ENCODE measurements around the gene HMGN4. TPM values are rescaled to one million over a fixed set of nuclear protein-coding genes. Genes with fewer than 3 reads are reported as not detected.

The HMGN4 gene
- polyA plus RNA-seq, 1 donor from 2014 or later, result 125 TPM

- H2AFZ ChIP-seq (ENCODE audit: low read depth, low read length), result no peak overlapping the region
- H3K4me3 ChIP-seq (ENCODE audit: low read length), result peak overlapping the region; percentile 70
- no peak overlapping the region for H3K27ac ChIP-seq (ENCODE audit: low read length)
These were observed 18.3 kb downstream of the HMGN4 start for GRCh38 chr6:26556263-26557070.

GRCh38 chr6:26561533-26562466 is 23.6 kb downstream of the HMGN4 start:
- Histone ChIP-seq H4K20me1 (ENCODE audit: insufficient read depth) (no peaks in the 10 kb centered on the region), H3K27me3 (ENCODE audit: insufficient read depth, low read depth, low read length) (no peaks in the 10 kb centered on the region), H3K9ac (ENCODE audit: low read length) (no peak overlapping the region), H3K4me2 (ENCODE audit: low read length) (no peak overlapping the region), H3K9me3 (ENCODE audit: low read length) (no peaks in the 10 kb centered on the region), H3K9me2 (ENCODE audit: insufficient read depth, low read length) (no peaks in the 10 kb centered on the region), H3K4me3 (ENCODE audit: low read length) (no peak overlapping the region), H3K79me2 (replicated peaks; ENCODE audit: insufficient read depth, low read length) (no peaks in the 10 kb centered on the region), H3K27ac (ENCODE audit: low read length) (no peak overlapping the region), H3F3A (ENCODE audit: insufficient read depth, low read length, poor library complexity, severe bottlenecking) (no peaks in the 10 kb centered on the region), H2AFZ (ENCODE audit: low read depth, low read length) (no peak overlapping the region), H3K36me3 (ENCODE audit: insufficient read depth, low read length) (no peaks in the 10 kb centered on the region)
- TF ChIP-seq TAF1 (IDR thresholded peaks at IDR 0.05; ENCODE audit: low read depth) (no peak), EP300 (conservative IDR thresholded peaks at IDR 0.05; ENCODE audit: poor library complexity, severe bottlenecking) (no peak), EZH2 (IDR thresholded peaks at IDR 0.05; ENCODE audit: borderline replicate concordance, insufficient read depth, low read length, poor library complexity, severe bottlenecking) (no peak), REST (IDR thresholded peaks at IDR 0.05; ENCODE audit: borderline replicate concordance) (no peak), CTCF (IDR thresholded peaks at IDR 0.05; ENCODE audit: poor library complexity, severe bottlenecking) (no peak), MXI1 (conservative IDR thresholded peaks at IDR 0.05; ENCODE audit: poor library complexity, severe bottlenecking) (no peak), SMC3 (conservative IDR thresholded peaks at IDR 0.05; ENCODE audit: poor library complexity) (no peak), POLR2AphosphoS5 (IDR thresholded peaks at IDR 0.05) (no peak), RAD21 (conservative IDR thresholded peaks at IDR 0.05) (no peak)

More at GRCh38 chr6:26556263-26557070, 18.3 kb downstream of the HMGN4 start:
- TF ChIP-seq MXI1 (conservative IDR thresholded peaks at IDR 0.05; ENCODE audit: poor library complexity, severe bottlenecking), result no peak
- TF ChIP-seq REST (IDR thresholded peaks at IDR 0.05; ENCODE audit: borderline replicate concordance), result no peak
- Histone ChIP-seq H3K4me2 (ENCODE audit: low read length) (no peak overlapping the region), H3K79me2 (replicated peaks; ENCODE audit: insufficient read depth, low read length) (no peaks in the 10 kb centered on the region), H3K9ac (ENCODE audit: low read length) (no peak overlapping the region), H3K9me2 (ENCODE audit: insufficient read depth, low read length) (no peaks in the 10 kb centered on the region), H4K20me1 (ENCODE audit: insufficient read depth) (no peaks in the 10 kb centered on the region), H3F3A (ENCODE audit: insufficient read depth, low read length, poor library complexity, severe bottlenecking) (peaks cover 4% of the 10 kb centered on the region), H3K27me3 (ENCODE audit: insufficient read depth, low read depth, low read length) (no peaks in the 10 kb centered on the region), H3K36me3 (ENCODE audit: insufficient read depth, low read length) (no peaks in the 10 kb centered on the region), H3K9me3 (ENCODE audit: low read length) (no peaks in the 10 kb centered on the region)

Data from neural cell (in vitro differentiated cells).